ENCODE measurements around the gene PHYKPL.

Gene PHYKPL

GRCh38 chr5:178274781-178275537 lies 42.4 kb upstream of the PHYKPL start:
- WGBS, 2 experiments: 93 to 94% methylated on average over 20 of the region's 20 CpGs
- no peak overlapping the region for H3K4me3 ChIP-seq (ENCODE audit: insufficient read depth, low read depth, low read length)
- H3K9me3 ChIP-seq (ENCODE audit: control insufficient read depth, low read length): no peaks in the 10 kb centered on the region
- peaks cover 12% of the 10 kb centered on the region for H3K4me1 ChIP-seq (ENCODE audit: control insufficient read depth, insufficient read depth, low read length)
- H3K27ac ChIP-seq (ENCODE audit: insufficient read depth, low read depth, low read length, poor library complexity, severe bottlenecking): no peak overlapping the region
- H3K27me3 ChIP-seq (ENCODE audit: control insufficient read depth, insufficient read depth, low read length, poor library complexity, severe bottlenecking): no peaks in the 10 kb centered on the region
- no peaks in the 10 kb centered on the region for H3K36me3 ChIP-seq (ENCODE audit: control insufficient read depth, insufficient read depth, low read length)

- Histone ChIP-seq H3K27ac (ENCODE audit: insufficient read depth, low read depth, low read length, poor library complexity, severe bottlenecking) (no peak overlapping the region), H3K36me3 (ENCODE audit: control insufficient read depth, insufficient read depth, low read length) (no peaks in the 10 kb centered on the region), H3K4me1 (ENCODE audit: control insufficient read depth, insufficient read depth, low read length) (peaks cover 12% of the 10 kb centered on the region), H3K9me3 (ENCODE audit: control insufficient read depth, low read length) (no peaks in the 10 kb centered on the region), H3K27me3 (ENCODE audit: control insufficient read depth, insufficient read depth, low read length, poor library complexity, severe bottlenecking) (no peaks in the 10 kb centered on the region), H3K4me3 (ENCODE audit: insufficient read depth, low read depth, low read length) (no peak overlapping the region)
- 91 to 94% methylated on average over 14 of the region's 14 CpGs for WGBS, 2 experiments
These were observed 41.3 kb upstream of the PHYKPL start for GRCh38 chr5:178273665-178274541.

DNA sequence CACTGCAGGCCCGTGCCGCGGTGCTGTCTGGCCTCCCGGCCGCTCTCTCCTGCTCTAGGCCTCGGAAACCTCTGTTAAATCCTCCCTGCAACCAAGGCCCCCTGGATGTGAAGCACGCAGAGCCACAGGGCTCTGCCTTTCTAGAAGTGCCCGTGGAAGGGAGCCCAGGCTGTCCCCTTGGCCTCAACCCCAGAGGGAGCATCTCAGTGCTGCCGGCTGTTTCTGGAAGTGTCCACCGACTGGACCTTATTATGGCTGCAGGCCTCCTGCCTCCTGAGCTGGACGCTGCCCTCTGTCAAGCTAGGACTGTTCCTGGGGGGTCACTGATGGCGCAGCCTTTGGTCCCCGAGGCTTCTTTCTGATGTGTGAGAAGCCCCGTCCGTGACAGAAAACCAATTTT lies 40.4 kb upstream of the PHYKPL start:
- no peak overlapping the region for H3K4me3 ChIP-seq (ENCODE audit: insufficient read depth, low read depth, low read length)
- no peaks in the 10 kb centered on the region for H3K27me3 ChIP-seq (ENCODE audit: control insufficient read depth, insufficient read depth, low read length, poor library complexity, severe bottlenecking)
- H3K27ac ChIP-seq (ENCODE audit: insufficient read depth, low read depth, low read length, poor library complexity, severe bottlenecking): no peak overlapping the region
- WGBS, 2 experiments: 91 to 93% methylated on average over 15 of the region's 15 CpGs
- H3K4me1 ChIP-seq (ENCODE audit: control insufficient read depth, insufficient read depth, low read length): peaks cover 12% of the 10 kb centered on the region
- no peaks in the 10 kb centered on the region for H3K36me3 ChIP-seq (ENCODE audit: control insufficient read depth, insufficient read depth, low read length)
- no peaks in the 10 kb centered on the region for H3K9me3 ChIP-seq (ENCODE audit: control insufficient read depth, low read length)

DNA sequence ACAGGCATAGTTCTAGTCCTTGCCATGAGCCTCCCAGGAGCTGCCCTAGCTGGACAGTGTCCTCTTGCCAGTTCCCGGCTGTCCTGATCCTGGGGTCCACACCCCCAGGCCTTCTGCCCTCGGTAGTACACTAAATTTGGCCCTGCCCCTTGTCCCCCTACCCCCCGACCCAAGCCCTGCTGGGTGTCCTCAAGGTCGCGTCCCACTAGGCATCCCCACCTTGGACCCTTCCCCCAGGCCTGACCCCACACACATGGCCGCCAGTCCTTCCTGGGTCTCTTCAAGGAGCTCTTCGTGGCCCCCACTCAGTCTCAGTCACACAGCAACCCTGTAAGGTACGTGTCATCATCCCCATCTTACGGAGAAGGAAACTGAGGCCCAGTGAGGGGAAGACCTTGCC lies 40.0 kb upstream of the PHYKPL start:
- 95% methylated on average over 9 of the region's 9 CpGs for WGBS, 2 experiments
- no peaks in the 10 kb centered on the region for H3K36me3 ChIP-seq (ENCODE audit: control insufficient read depth, insufficient read depth, low read length)

GRCh38 chr5:178271726-178272479 lies 39.3 kb upstream of the PHYKPL start:
- Histone ChIP-seq H3K27ac (ENCODE audit: insufficient read depth, low read depth, low read length, poor library complexity, severe bottlenecking) (no peak overlapping the region), H3K4me1 (ENCODE audit: control insufficient read depth, insufficient read depth, low read length) (peaks cover 12% of the 10 kb centered on the region), H3K36me3 (ENCODE audit: control insufficient read depth, insufficient read depth, low read length) (no peaks in the 10 kb centered on the region), H3K9me3 (ENCODE audit: control insufficient read depth, low read length) (no peaks in the 10 kb centered on the region), H3K4me3 (ENCODE audit: insufficient read depth, low read depth, low read length) (no peak overlapping the region), H3K27me3 (ENCODE audit: control insufficient read depth, insufficient read depth, low read length, poor library complexity, severe bottlenecking) (no peaks in the 10 kb centered on the region)
- WGBS, 2 experiments: 91% methylated on average over 24 of the region's 24 CpGs

More for the DNA sequence above, 40.0 kb upstream of the PHYKPL start:
- Histone ChIP-seq H3K9me3 (ENCODE audit: control insufficient read depth, low read length) (no peaks in the 10 kb centered on the region), H3K4me3 (ENCODE audit: insufficient read depth, low read depth, low read length) (no peak overlapping the region), H3K4me1 (ENCODE audit: control insufficient read depth, insufficient read depth, low read length) (peaks cover 12% of the 10 kb centered on the region), H3K27ac (ENCODE audit: insufficient read depth, low read depth, low read length, poor library complexity, severe bottlenecking) (no peak overlapping the region), H3K27me3 (ENCODE audit: control insufficient read depth, insufficient read depth, low read length, poor library complexity, severe bottlenecking) (no peaks in the 10 kb centered on the region)

DNA sequence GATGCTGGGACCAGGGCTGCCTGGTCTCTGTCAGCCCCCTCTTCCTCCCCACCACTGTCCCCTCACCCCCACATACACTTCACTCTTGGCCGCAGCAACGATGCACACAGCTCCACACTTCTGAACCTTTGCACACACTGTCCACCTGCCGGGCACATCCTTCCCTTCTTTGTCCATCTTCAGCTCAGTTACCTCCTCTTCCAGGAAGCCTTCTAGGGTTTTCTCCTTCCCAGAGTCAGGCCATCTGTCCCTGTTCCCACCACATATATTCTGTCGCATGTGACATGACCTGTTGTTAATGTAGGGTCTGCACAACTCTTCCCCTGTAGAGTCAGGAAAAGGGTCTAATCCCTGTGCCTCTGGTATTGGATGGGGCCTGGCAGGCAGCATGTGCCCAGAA lies 38.6 kb upstream of the PHYKPL start:
- H3K9me3 ChIP-seq (ENCODE audit: control insufficient read depth, low read length): no peaks in the 10 kb centered on the region
- H3K4me1 ChIP-seq (ENCODE audit: control insufficient read depth, insufficient read depth, low read length): peaks cover 12% of the 10 kb centered on the region
- H3K27ac ChIP-seq (ENCODE audit: insufficient read depth, low read depth, low read length, poor library complexity, severe bottlenecking): no peak overlapping the region
- H3K4me3 ChIP-seq (ENCODE audit: insufficient read depth, low read depth, low read length): no peak overlapping the region
- H3K36me3 ChIP-seq (ENCODE audit: control insufficient read depth, insufficient read depth, low read length): no peaks in the 10 kb centered on the region
- no peaks in the 10 kb centered on the region for H3K27me3 ChIP-seq (ENCODE audit: control insufficient read depth, insufficient read depth, low read length, poor library complexity, severe bottlenecking)
- WGBS, 2 experiments: 94 to 96% methylated on average over 4 of the region's 4 CpGs

DNA sequence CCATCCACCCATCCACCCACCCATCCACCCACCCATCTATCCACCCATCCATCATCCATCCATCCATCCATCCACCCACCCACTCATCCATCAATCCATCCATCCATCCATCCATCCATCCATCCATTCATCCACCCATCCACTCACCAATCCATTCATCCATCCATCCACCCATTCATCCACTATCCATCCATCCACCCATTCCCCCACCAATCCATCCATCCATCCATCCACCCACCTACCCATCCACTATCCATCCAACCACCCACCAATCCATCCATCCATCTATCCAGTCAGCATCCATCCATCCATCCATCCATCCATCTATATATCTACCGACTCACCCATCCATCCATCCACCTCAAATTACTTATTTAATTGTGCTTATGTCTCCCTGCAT lies 36.9 kb upstream of the PHYKPL start:
- WGBS, 2 experiments: 93 to 97% methylated on average over 1 of the region's 1 CpG

GRCh38 chr5:178267876-178268275 lies 35.3 kb upstream of the PHYKPL start:
- no peak overlapping the region for H3K27ac ChIP-seq (ENCODE audit: insufficient read depth, low read depth, low read length, poor library complexity, severe bottlenecking)
- H3K4me3 ChIP-seq (ENCODE audit: insufficient read depth, low read depth, low read length): no peak overlapping the region
- WGBS, 2 experiments: 92% methylated on average over 10 of the region's 10 CpGs
- H3K4me1 ChIP-seq (ENCODE audit: control insufficient read depth, insufficient read depth, low read length): peaks cover 12% of the 10 kb centered on the region
- no peaks in the 10 kb centered on the region for H3K9me3 ChIP-seq (ENCODE audit: control insufficient read depth, low read length)
- H3K36me3 ChIP-seq (ENCODE audit: control insufficient read depth, insufficient read depth, low read length): no peaks in the 10 kb centered on the region
- no peaks in the 10 kb centered on the region for H3K27me3 ChIP-seq (ENCODE audit: control insufficient read depth, insufficient read depth, low read length, poor library complexity, severe bottlenecking)

More for the DNA sequence above, 36.9 kb upstream of the PHYKPL start:
- no peaks in the 10 kb centered on the region for H3K9me3 ChIP-seq (ENCODE audit: control insufficient read depth, low read length)
- H3K4me1 ChIP-seq (ENCODE audit: control insufficient read depth, insufficient read depth, low read length): peaks cover 12% of the 10 kb centered on the region
- H3K27me3 ChIP-seq (ENCODE audit: control insufficient read depth, insufficient read depth, low read length, poor library complexity, severe bottlenecking): no peaks in the 10 kb centered on the region
- H3K27ac ChIP-seq (ENCODE audit: insufficient read depth, low read depth, low read length, poor library complexity, severe bottlenecking): no peak overlapping the region
- H3K4me3 ChIP-seq (ENCODE audit: insufficient read depth, low read depth, low read length): no peak overlapping the region
- no peaks in the 10 kb centered on the region for H3K36me3 ChIP-seq (ENCODE audit: control insufficient read depth, insufficient read depth, low read length)

GRCh38 chr5:178267245-178267644 lies 34.6 kb upstream of the PHYKPL start:
- Histone ChIP-seq H3K4me3 (ENCODE audit: insufficient read depth, low read depth, low read length) (no peak overlapping the region), H3K27ac (ENCODE audit: insufficient read depth, low read depth, low read length, poor library complexity, severe bottlenecking) (no peak overlapping the region), H3K4me1 (ENCODE audit: control insufficient read depth, insufficient read depth, low read length) (peaks cover 12% of the 10 kb centered on the region), H3K27me3 (ENCODE audit: control insufficient read depth, insufficient read depth, low read length, poor library complexity, severe bottlenecking) (no peaks in the 10 kb centered on the region), H3K9me3 (ENCODE audit: control insufficient read depth, low read length) (no peaks in the 10 kb centered on the region), H3K36me3 (ENCODE audit: control insufficient read depth, insufficient read depth, low read length) (no peaks in the 10 kb centered on the region)
- WGBS, 2 experiments: 92 to 93% methylated on average over 6 of the region's 6 CpGs

DNA sequence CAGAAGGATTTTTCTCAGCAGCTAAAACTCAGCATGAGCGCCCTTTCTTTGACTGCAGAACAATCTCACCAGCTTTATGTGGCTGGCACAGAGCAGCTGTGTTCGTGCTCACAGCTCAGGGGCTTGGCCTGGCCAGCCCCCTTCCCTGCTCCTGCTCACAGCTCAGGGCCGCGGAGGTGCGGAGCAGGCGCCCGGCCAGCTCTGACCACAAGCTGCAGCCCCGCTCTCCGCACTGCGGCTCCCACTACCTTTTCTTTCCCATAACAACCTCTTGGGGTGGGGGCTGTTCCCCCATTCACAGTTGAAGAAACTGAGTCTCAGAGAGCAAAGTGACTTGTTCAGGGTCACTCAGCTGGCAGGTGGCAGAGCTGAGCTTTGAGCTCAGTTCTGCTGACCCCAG lies 34.0 kb upstream of the PHYKPL start:
- 91% methylated on average over 10 of the region's 10 CpGs for WGBS, 2 experiments
- no peak overlapping the region for H3K27ac ChIP-seq (ENCODE audit: insufficient read depth, low read depth, low read length, poor library complexity, severe bottlenecking)
- no peaks in the 10 kb centered on the region for H3K36me3 ChIP-seq (ENCODE audit: control insufficient read depth, insufficient read depth, low read length)
- no peak overlapping the region for H3K4me3 ChIP-seq (ENCODE audit: insufficient read depth, low read depth, low read length)
- H3K4me1 ChIP-seq (ENCODE audit: control insufficient read depth, insufficient read depth, low read length): peaks cover 12% of the 10 kb centered on the region
- H3K9me3 ChIP-seq (ENCODE audit: control insufficient read depth, low read length): no peaks in the 10 kb centered on the region
- H3K27me3 ChIP-seq (ENCODE audit: control insufficient read depth, insufficient read depth, low read length, poor library complexity, severe bottlenecking): no peaks in the 10 kb centered on the region
